ENCODE measurements around the gene PBOV1. TPM values are rescaled to one million over a fixed set of nuclear protein-coding genes. Genes with fewer than 3 reads are reported as not detected.

Gene PBOV1
- not detected in 2 replicates for total RNA-seq

GRCh38 chr6:138218449-138218848 is at the start of gene PBOV1:
Gene PBOV1, minus strand, starts transcription at chr6:138218491. Its CDS starts 96 bp downstream, at chr6:138218395.

Other genes starting within 250 kb of the PBOV1 start
- gene PERP, start 111.1 kb downstream of the PBOV1 start, total RNA-seq, result 54.4 and 55.2 TPM in 2 replicates
- gene ARFGEF3, start 56.6 kb downstream of the PBOV1 start, total RNA-seq, result 5.3 and 6.5 TPM in 2 replicates
- gene SMIM28, start 159.4 kb upstream of the PBOV1 start, total RNA-seq, result not detected in 2 replicates
- 75.0 and 84.4 TPM in 2 replicates for gene HEBP2, start 185.7 kb upstream of the PBOV1 start, total RNA-seq

All from mammary microvascular endothelial cell (primary cell).